ENCODE results near the gene PDHB.

PDHB gene

GRCh38 chr3:58434990-58435389 is 1.4 kb upstream of the PDHB start:
- DNase-seq: no peak

- DNase-seq: no peak
Measured at GRCh38 chr3:58434511-58434910, 879 bp upstream of the PDHB start.

- DNase-seq: no peak
Measured at GRCh38 chr3:58434168-58434504, 504 bp upstream of the PDHB start.

GRCh38 chr3:58432905-58433304 is 727 bp downstream of the PDHB start:
- no peak for DNase-seq

GRCh38 chr3:58429657-58430056 is 4.0 kb downstream of the PDHB start:
- DNase-seq: no peak

GRCh38 chr3:58427661-58428361 is 5.8 kb downstream of the PDHB start:
- DNase-seq: no peak

- DNase-seq: no peak
Measured at GRCh38 chr3:58425782-58426181, 7.8 kb downstream of the PDHB start.

- no peak for DNase-seq
Measured at GRCh38 chr3:58424613-58425012, 9.0 kb downstream of the PDHB start.

- DNase-seq: peak; percentile 7
Measured at GRCh38 chr3:58422756-58423325, 10.8 kb downstream of the PDHB start.

GRCh38 chr3:58421004-58421403 is 12.6 kb downstream of the PDHB start:
- no peak for DNase-seq

GRCh38 chr3:58419780-58420507 is 13.7 kb downstream of the PDHB start:
- peak; percentile 6 for DNase-seq

- DNase-seq: no peak
Measured at GRCh38 chr3:58418227-58418626, 15.4 kb downstream of the PDHB start.

GRCh38 chr3:58417075-58417474 is 16.6 kb downstream of the PDHB start:
- DNase-seq: no peak

- no peak for DNase-seq
Measured at GRCh38 chr3:58416191-58416590, 17.4 kb downstream of the PDHB start.

- DNase-seq: peak; percentile 73
Measured at GRCh38 chr3:58414538-58415197, 19.0 kb downstream of the PDHB start.

GRCh38 chr3:58411851-58412830 is 21.5 kb downstream of the PDHB start:
- no peak for DNase-seq

GRCh38 chr3:58411036-58411435 is 22.6 kb downstream of the PDHB start:
- no peak for DNase-seq

- DNase-seq: no peak
Measured at GRCh38 chr3:58409663-58410062, 24.0 kb downstream of the PDHB start.

- DNase-seq: no peak
Measured at GRCh38 chr3:58408906-58409305, 24.7 kb downstream of the PDHB start.

- peak; percentile 24 for DNase-seq
Measured at GRCh38 chr3:58404396-58404795, 29.2 kb downstream of the PDHB start.

GRCh38 chr3:58403513-58404109 is 30.0 kb downstream of the PDHB start:
- no peak for DNase-seq

- DNase-seq: no peak
Measured at GRCh38 chr3:58398669-58399333, 34.8 kb downstream of the PDHB start.
